ENCODE measurements around the gene SLITRK4. TPM values are rescaled to one million over a fixed set of nuclear protein-coding genes. Genes with fewer than 3 reads are reported as not detected.

SLITRK4 gene
- total and polyA plus RNA-seq, 7 experiments from 2014 or later = 0.13 to 2.6 TPM; not detected in 5

- ATAC-seq = no peak
- DNase-seq = no peak
- CTCF ChIA-PET = no interaction called here
- H3K36me3 Mint-ChIP-seq = no peaks in the 10 kb centered on the region
- Histone ChIP-seq H3K4me1 (ENCODE audit: control insufficient read depth in 2 of 2, insufficient read depth in 2 of 2, low read length in 2 of 2) (no peaks in the 10 kb centered on the region), H3K36me3 (ENCODE audit: control insufficient read depth in 2 of 3, insufficient read depth in 3 of 3, low read length in 3 of 3) (no peaks in the 10 kb centered on the region), H3K27me3 (ENCODE audit: control insufficient read depth in 2 of 2, insufficient read depth in 2 of 2, low read length in 2 of 2) (no peaks in the 10 kb centered on the region), H3K27ac (ENCODE audit: low read depth, low read length) (no peak overlapping the region), H3K9me3 (ENCODE audit: control insufficient read depth in 2 of 3, low read length in 3 of 3) (no peaks in the 10 kb centered on the region), H3K4me3 (ENCODE audit: low read length) (no peak overlapping the region)
- H3K27me3 Mint-ChIP-seq = no peaks in the 10 kb centered on the region
- H3K9me3 Mint-ChIP-seq = peaks cover 0 to 8% (median 0%) of the 10 kb centered on the region in 11 donors
- H3K4me3 Mint-ChIP-seq = no peak overlapping the region
- POLR2A ChIA-PET = no interaction called here
- no peaks in the 10 kb centered on the region for H3K4me1 Mint-ChIP-seq
- no peak overlapping the region for H3K27ac Mint-ChIP-seq
- intact Hi-C loops (cut with micrococcal nuclease) = no loop called here
These were observed 54.7 kb downstream of the SLITRK4 start for GRCh38 chrX:143581240-143581639.

GRCh38 chrX:143580266-143580665 is 55.6 kb downstream of the SLITRK4 start:
- Mint-ChIP-seq H3K4me3 (no peak overlapping the region), H3K27me3 (no peaks in the 10 kb centered on the region), H3K4me1 (no peaks in the 10 kb centered on the region), H3K9me3 (peaks cover 0 to 8% (median 0%) of the 10 kb centered on the region in 11 donors), H3K36me3 (no peaks in the 10 kb centered on the region), H3K27ac (no peak overlapping the region)
- no peak overlapping the region for H3K27ac ChIP-seq (ENCODE audit: low read depth, low read length)
- H3K4me3 ChIP-seq (ENCODE audit: low read length) = no peak overlapping the region
- CTCF ChIA-PET = no interaction called here
- H3K27me3 ChIP-seq (ENCODE audit: control insufficient read depth in 2 of 2, insufficient read depth in 2 of 2, low read length in 2 of 2) = no peaks in the 10 kb centered on the region
- ATAC-seq = no peak
- no peaks in the 10 kb centered on the region for H3K36me3 ChIP-seq (ENCODE audit: control insufficient read depth in 2 of 3, insufficient read depth in 3 of 3, low read length in 3 of 3)
- intact Hi-C loops (cut with micrococcal nuclease) = no loop called here
- no peak for DNase-seq
- no peaks in the 10 kb centered on the region for H3K9me3 ChIP-seq (ENCODE audit: control insufficient read depth in 2 of 3, low read length in 3 of 3)
- H3K4me1 ChIP-seq (ENCODE audit: control insufficient read depth in 2 of 2, insufficient read depth in 2 of 2, low read length in 2 of 2) = no peaks in the 10 kb centered on the region
- POLR2A ChIA-PET = no interaction called here

Other genes starting within 250 kb of the SLITRK4 start
- not detected for gene SPANXN3, start 118.6 kb downstream of the SLITRK4 start, total RNA-seq
- gene SPANXN3, start 118.6 kb downstream of the SLITRK4 start, polyA plus RNA-seq = not detected
- not detected for gene SPANXN2, start 84.7 kb upstream of the SLITRK4 start, total RNA-seq
- gene SPANXN2, start 84.7 kb upstream of the SLITRK4 start, polyA plus RNA-seq = not detected
- gene UBE2NL, start 248.0 kb upstream of the SLITRK4 start, total RNA-seq = not detected
- not detected for gene UBE2NL, start 248.0 kb upstream of the SLITRK4 start, polyA plus RNA-seq

Data from naive thymus-derived CD4-positive, alpha-beta T cell (primary cell).